Sigmoid colon (tissue), 7 donors: ENCODE measurements around the gene TNRC18. TPM values are rescaled to one million over a fixed set of nuclear protein-coding genes. Genes with fewer than 3 reads are reported as not detected.

Source experiments
- DNase-seq: peaks from one replicate; pipeline ENCODE4 v3.0.0-alpha.2; 2019
- H3K27ac ChIP-seq, 4 donors: fragments of 200-600 bp; sonication (generic); one replicate each; pipeline ENCODE4 v1.5.1; 2016 to 2019; ENCODE audit warnings: mild to moderate bottlenecking in 1 of 4
- H3K27me3 ChIP-seq, 3 donors: fragments of 200-600 bp; sonication (generic); one replicate each; pipeline ENCODE4 v1.5.1; 2019; ENCODE audit warnings: mild to moderate bottlenecking in 1 of 3
- H3K36me3 ChIP-seq, 4 donors: fragments of 200-600 bp; sonication (generic); one replicate each; pipeline ENCODE4 v1.5.1; 2016 to 2019
- H3K4me1 ChIP-seq, 4 donors: fragments of 200-600 bp; sonication (generic); one replicate each; pipeline ENCODE4 v1.5.1; 2017 to 2019
- H3K4me3 ChIP-seq, 4 donors: fragments of 200-600 bp; sonication (generic); one replicate each; pipeline ENCODE4 v1.5.1; 2017 to 2019; ENCODE audit warnings: mild to moderate bottlenecking in 2 of 4, moderate library complexity in 1 of 4
- H3K9me3 ChIP-seq, 4 donors: fragments of 200-600 bp in 3 of 4; sonication (generic) in 3 of 4; one replicate each; pipeline versions ENCODE4 v1.5.1 to v1.6.1; 2013 to 2019
- EP300 ChIP-seq, 4 donors: sonication (generic); formaldehyde crosslinking; IDR thresholded peaks; one replicate each; pipeline ENCODE4 v1.6.1; 2017; ENCODE audit warnings: antibody characterized with exemption in 4 of 4
- POLR2A ChIP-seq, 2 donors: fragments of 450-650 bp; IDR thresholded peaks; one replicate each; pipeline ENCODE4 v1.6.1; 2016; ENCODE audit warnings: antibody characterized with exemption in 2 of 2, mild to moderate bottlenecking in 2 of 2, moderate library complexity in 2 of 2
- POLR2AphosphoS5 ChIP-seq, 4 donors: sonication (generic); formaldehyde crosslinking; IDR thresholded peaks; one replicate each; pipeline ENCODE4 v1.6.1; 2017; ENCODE audit warnings: antibody characterized with exemption in 4 of 4
- WGBS, 2 donors: extraction: QIAGEN DNeasy Blood & Tissue Kit; methylation state at CpG; one replicate each; pipeline ENCODE4 v1.1.7; 2013; 5-methylcytosine and 5-hydroxymethylcytosine counted together
- intact Hi-C: fragments of 100-400 bp; cut with DNase I; formaldehyde crosslinking; loops from one replicate; pipeline ENCODE4 v1.15.1; 2023
- polyA plus RNA-seq, 3 donors: library from polyadenylated mRNA; stranded (reverse); fragments of 200-250 nt; gene quantifications; one replicate each; pipeline ENCODE4 v1.2.3, GENCODE V29; 2013
- total RNA-seq, 4 donors: library from RNA; depleted of rRNA; stranded (reverse); fragments of >200 nt; gene quantifications; one replicate each; pipeline ENCODE4 v1.1.0, GENCODE V29; 2016
- TF ChIP-seq, protein P1 (sequence below), 4 experiments: fragments of 450-650 bp in 3 of 4; fragments of 200-600 bp in 1 of 4; IDR thresholded peaks; one replicate each; pipeline ENCODE4 v1.5.1; 2016 to 2019; ENCODE audit warnings: antibody characterized with exemption in 4 of 4, mild to moderate bottlenecking in 3 of 4, moderate library complexity in 2 of 4
- donor health status: healthy with polysubstance abuse.
- donor health status: Bipolar disorder and iron deficiency.
- donor health status: healthy.

Gene TNRC18
- total and polyA plus RNA-seq, 7 donors, result 12.6 to 187 (median 44.9) TPM

GRCh38 chr7:5455581-5456219 lies 32.1 kb upstream of the TNRC18 start:
- peaks cover 0 to 18% (median 17%) of the 10 kb centered on the region in 4 donors for H3K4me1 ChIP-seq
- intact Hi-C loops, result no loop called here
- no peaks in the 10 kb centered on the region for H3K27me3 ChIP-seq
- H3K36me3 ChIP-seq, result no peaks in the 10 kb centered on the region
- no peak for DNase-seq
- TF ChIP-seq POLR2A (IDR thresholded peaks at IDR 0.05), result no peak
- TF ChIP-seq, protein P1, sequence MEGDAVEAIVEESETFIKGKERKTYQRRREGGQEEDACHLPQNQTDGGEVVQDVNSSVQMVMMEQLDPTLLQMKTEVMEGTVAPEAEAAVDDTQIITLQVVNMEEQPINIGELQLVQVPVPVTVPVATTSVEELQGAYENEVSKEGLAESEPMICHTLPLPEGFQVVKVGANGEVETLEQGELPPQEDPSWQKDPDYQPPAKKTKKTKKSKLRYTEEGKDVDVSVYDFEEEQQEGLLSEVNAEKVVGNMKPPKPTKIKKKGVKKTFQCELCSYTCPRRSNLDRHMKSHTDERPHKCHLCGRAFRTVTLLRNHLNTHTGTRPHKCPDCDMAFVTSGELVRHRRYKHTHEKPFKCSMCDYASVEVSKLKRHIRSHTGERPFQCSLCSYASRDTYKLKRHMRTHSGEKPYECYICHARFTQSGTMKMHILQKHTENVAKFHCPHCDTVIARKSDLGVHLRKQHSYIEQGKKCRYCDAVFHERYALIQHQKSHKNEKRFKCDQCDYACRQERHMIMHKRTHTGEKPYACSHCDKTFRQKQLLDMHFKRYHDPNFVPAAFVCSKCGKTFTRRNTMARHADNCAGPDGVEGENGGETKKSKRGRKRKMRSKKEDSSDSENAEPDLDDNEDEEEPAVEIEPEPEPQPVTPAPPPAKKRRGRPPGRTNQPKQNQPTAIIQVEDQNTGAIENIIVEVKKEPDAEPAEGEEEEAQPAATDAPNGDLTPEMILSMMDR (IDR thresholded peaks at IDR 0.05), result no peak
- 52 to 75% methylated on average over 22 of the region's 22 CpGs for WGBS, 2 donors
- H3K4me3 ChIP-seq, result no peak overlapping the region
- H3K9me3 ChIP-seq, result no peaks in the 10 kb centered on the region
- no peak overlapping the region for H3K27ac ChIP-seq

GRCh38 chr7:5455175-5455574 lies 31.5 kb upstream of the TNRC18 start:
- Histone ChIP-seq H3K27ac (no peak overlapping the region), H3K9me3 (no peaks in the 10 kb centered on the region), H3K36me3 (no peaks in the 10 kb centered on the region), H3K4me1 (peaks cover 0 to 23% (median 21%) of the 10 kb centered on the region in 4 donors), H3K4me3 (no peak overlapping the region), H3K27me3 (no peaks in the 10 kb centered on the region)
- DNase-seq, result no peak
- WGBS, 2 donors, result 76 to 83% methylated on average over 6 of the region's 6 CpGs
- TF ChIP-seq, protein P1 (IDR thresholded peaks at IDR 0.05), result no peak
- TF ChIP-seq POLR2AphosphoS5 (IDR thresholded peaks at IDR 0.05) (no peak), EP300 (IDR thresholded peaks at IDR 0.05) (no peak), POLR2A (IDR thresholded peaks at IDR 0.05) (no peak)
- intact Hi-C loops, result no loop called here

DNA sequence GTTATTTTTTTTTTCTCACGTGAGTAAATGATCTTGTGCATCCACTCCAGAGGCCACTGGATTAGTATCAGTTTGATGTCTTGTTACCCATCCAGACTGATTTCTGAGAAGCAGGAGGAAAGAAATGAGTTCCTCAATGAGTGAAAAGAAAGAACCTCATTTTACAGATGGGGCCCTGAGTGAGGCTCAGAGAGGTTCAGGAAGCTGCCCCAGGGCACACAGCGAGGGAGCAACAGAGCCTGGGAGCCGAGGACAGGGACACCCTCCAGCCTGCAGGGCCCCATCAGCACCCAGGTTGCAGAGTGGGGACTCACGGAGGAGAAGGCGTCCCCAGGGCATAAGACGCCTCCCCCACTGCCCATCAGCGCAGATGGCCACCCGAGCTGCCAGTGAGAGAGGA lies 30.9 kb upstream of the TNRC18 start:
- no peak overlapping the region for H3K27ac ChIP-seq
- intact Hi-C loops, result loop anchor here (5.0 kb wide), 1 partner anchor 212 kb away; no protein-coding TSS in a partner anchor
- 90 to 92% methylated on average over 8 of the region's 8 CpGs for WGBS, 2 donors

GRCh38 chr7:5453566-5454075 lies 30.0 kb upstream of the TNRC18 start:
- no peak for DNase-seq
- Histone ChIP-seq H3K9me3 (no peaks in the 10 kb centered on the region), H3K4me1 (peaks cover 0 to 26% (median 23%) of the 10 kb centered on the region in 4 donors), H3K4me3 (no peak overlapping the region), H3K27ac (no peak overlapping the region), H3K36me3 (no peaks in the 10 kb centered on the region), H3K27me3 (no peaks in the 10 kb centered on the region)
- intact Hi-C loops, result loop anchor here (5.0 kb wide), 1 partner anchor 211 kb away; no protein-coding TSS in a partner anchor
- TF ChIP-seq POLR2A (IDR thresholded peaks at IDR 0.05), result no peak
- 75 to 90% methylated on average over 5 of the region's 5 CpGs for WGBS, 2 donors

More for the DNA sequence above, 30.9 kb upstream of the TNRC18 start:
- Histone ChIP-seq H3K9me3 (no peaks in the 10 kb centered on the region), H3K4me1 (peaks cover 0 to 23% (median 21%) of the 10 kb centered on the region in 4 donors), H3K27me3 (no peaks in the 10 kb centered on the region), H3K4me3 (no peak overlapping the region), H3K36me3 (no peaks in the 10 kb centered on the region)
- no peak for TF ChIP-seq EP300 (IDR thresholded peaks at IDR 0.05)
- TF ChIP-seq POLR2A (IDR thresholded peaks at IDR 0.05), result no peak
- TF ChIP-seq POLR2AphosphoS5 (IDR thresholded peaks at IDR 0.05), result no peak
- TF ChIP-seq, protein P1 (IDR thresholded peaks at IDR 0.05), result no peak
- DNase-seq, result no peak

DNA sequence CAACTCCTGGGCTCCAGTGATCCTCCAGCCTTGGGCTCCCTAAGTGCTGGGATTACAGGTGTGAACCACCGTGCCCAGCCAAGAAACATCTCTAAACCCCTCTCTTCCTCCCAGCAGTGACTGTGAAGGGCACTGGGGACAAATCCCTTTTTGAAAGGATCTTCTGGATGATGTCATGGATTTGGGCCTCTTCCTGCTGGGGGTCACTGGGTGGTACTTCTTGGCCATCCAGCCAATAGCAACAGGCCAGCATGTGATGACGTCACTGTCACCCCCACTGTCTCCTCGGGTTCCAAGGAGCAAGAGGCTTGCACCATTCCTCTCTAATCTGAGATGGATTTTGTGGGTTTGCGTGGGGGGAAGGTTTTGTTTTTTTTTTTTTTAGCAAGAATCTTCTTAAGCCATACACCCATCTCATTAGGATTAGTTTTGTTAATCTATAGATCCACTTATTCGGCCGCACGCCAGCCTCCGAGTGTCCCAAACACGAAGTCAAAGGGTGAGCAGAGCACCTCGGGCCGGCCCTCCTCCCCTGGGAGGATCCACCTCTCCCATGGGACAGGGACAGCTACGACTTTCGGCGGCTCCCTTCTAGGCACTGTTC lies 29.4 kb upstream of the TNRC18 start:
- intact Hi-C loops, result loop anchor here (5.0 kb wide), 1 partner anchor 211 kb away; no protein-coding TSS in a partner anchor
- Histone ChIP-seq H3K4me1 (peaks cover 0 to 26% (median 20%) of the 10 kb centered on the region in 4 donors), H3K27me3 (no peaks in the 10 kb centered on the region), H3K4me3 (no peak overlapping the region), H3K27ac (no peak overlapping the region), H3K9me3 (no peaks in the 10 kb centered on the region), H3K36me3 (no peaks in the 10 kb centered on the region)
- DNase-seq, result no peak
- no peak for TF ChIP-seq EP300 (IDR thresholded peaks at IDR 0.05)
- TF ChIP-seq, protein P1 (IDR thresholded peaks at IDR 0.05), result no peak
- no peak for TF ChIP-seq POLR2AphosphoS5 (IDR thresholded peaks at IDR 0.05)
- no peak for TF ChIP-seq POLR2A (IDR thresholded peaks at IDR 0.05)
- 72 to 78% methylated on average over 14 of the region's 14 CpGs for WGBS, 2 donors
